A172 (cell line): ENCODE data around the gene SMC6. TPM values are rescaled to one million over a fixed set of nuclear protein-coding genes. Genes with fewer than 3 reads are reported as not detected.

ENCODE experiments used
- DNase-seq: peaks from one replicate; pipeline ENCODE4 v3.0.0-alpha.2; 2015; ENCODE audit warnings: low spot score
- total RNA-seq: library from RNA; depleted of rRNA; stranded (reverse); fragments of >200 nt; shearing (Covaris generic); gene quantifications from 2 replicates; pipeline ENCODE4 v1.2.3, GENCODE V29; 2014; rRNA removed

SMC6 gene
- total RNA-seq, 1 experiment from 2014 or later, result 38.6 TPM

DNA sequence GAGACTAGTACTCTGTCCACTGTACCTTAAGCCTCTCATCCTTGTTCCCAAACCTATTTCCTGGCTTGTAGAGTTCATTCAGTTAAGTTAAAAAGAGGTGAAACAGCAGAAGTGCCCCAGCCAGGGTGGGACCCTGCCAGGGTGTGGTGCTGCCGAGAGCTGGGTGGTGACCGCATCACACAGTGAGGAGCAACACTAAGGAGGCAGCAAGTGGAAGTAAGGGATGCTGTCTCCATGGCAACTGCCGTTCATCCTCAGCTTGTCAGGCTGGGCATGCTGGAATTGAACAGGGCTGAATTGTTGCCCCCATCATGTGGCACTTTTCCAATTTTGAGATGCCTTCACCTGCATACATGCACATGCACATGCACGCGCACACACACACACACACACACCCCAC lies 136.1 kb downstream of the SMC6 start:
- DNase-seq, result no peak

GRCh38 chr2:17616405-17616804 lies 137.2 kb downstream of the SMC6 start:
- no peak for DNase-seq

DNA sequence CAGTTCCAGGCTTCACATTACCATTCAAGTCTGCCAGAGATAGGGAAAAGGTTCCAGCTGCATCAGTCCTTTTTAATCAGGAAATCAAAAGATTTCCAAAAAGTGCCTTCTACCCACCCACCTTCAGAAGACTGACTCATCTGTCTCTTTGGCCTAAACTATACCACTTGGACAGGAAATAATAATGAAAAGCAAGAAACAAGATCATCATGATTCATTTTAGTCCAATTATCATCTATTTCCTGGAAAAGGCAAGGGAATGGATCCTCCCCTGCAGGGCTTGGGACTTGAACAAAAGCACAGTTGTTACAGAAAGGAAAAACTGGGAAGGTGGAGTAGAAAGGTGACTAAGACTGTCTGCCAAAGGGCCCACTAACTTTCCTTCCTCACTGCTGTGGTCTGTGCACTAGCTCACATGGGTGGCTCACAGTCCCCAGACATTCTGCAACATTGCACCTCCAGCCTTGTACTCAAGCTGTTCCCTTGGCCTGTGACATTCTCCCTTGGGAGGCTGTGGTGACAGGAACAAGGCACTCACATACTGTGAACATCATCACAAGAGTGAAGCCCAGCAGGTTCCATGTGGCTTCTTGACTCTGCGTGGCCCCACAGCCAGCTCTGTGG lies 137.8 kb downstream of the SMC6 start:
- peak; percentile 87 for DNase-seq

DNA sequence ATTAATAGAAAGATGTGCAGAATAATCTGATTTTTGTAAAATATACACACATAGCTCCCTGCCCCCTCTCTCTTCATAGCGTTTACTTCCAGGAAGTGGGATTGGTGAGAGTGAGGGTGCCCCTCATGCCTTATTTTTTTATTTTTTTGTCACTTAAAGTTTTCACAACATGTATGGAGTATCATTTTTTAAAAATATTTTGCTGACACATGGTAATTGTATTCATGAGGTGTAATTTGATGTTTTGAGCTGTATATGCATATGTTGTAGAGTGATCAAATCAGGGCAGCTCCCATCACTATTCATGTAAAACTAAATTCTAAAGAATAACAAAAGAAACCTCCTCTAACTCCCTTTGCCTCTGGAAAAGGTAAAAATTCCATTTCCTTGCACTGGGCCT lies 138.5 kb downstream of the SMC6 start:
- DNase-seq, result no peak

DNA sequence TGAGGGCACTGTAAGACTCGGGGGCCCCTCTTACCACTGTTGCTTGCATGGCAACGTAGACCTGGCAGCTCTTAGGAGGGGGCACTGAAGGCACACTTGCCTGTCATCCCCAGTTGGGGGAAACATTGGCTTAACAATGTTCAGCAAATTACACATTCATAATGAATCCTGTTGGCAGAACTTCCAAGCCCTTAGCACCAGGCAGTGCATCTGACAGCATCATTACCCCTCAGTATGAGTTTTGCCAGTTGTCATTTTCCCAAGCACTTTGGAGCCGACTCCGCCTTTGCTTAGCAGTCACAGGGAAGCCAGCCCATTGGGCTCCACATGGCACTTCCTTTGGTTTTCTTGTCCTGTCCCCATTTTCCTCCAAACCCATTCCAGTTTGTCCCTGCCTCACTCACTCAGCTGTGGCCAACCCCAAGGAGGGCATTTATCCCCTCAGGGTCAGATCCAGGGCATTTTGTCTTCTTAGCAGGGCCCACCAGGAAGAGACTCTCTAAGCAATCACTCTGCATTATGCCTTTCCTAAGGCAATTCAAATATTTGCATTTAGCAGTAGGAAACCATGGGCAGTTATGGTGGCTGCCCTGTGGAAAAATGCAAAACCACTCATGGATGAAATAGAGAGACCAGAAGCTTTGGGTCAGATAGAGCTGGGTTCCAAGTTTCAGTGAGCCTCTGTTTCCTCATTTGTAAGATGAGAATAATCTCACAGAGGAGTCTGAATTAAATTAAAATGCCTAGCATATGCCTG lies 139.3 kb downstream of the SMC6 start:
- DNase-seq, result no peak

Other genes with a start within 250 kb of the SMC6 start
- 0.17 TPM in 1 of 2 replicates, not detected in the other for gene RAD51AP2, start 235.4 kb downstream of the SMC6 start, total RNA-seq
- not detected in 2 replicates for gene VSNL1, start 213.1 kb downstream of the SMC6 start, total RNA-seq
- gene GEN1, start 328 bp upstream of the SMC6 start, total RNA-seq, result 24.7 and 31.2 TPM in 2 replicates
- not detected in 2 replicates for gene MSGN1, start 62.6 kb upstream of the SMC6 start, total RNA-seq
- gene KCNS3, start 124.9 kb upstream of the SMC6 start, total RNA-seq, result 4.4 and 7.3 TPM in 2 replicates